ENCODE data around the gene TAX1BP1. TPM values are rescaled to one million over a fixed set of nuclear protein-coding genes. Genes with fewer than 3 reads are reported as not detected.

Gene TAX1BP1
- total RNA-seq = 10 to 100 TPM; 53.1 to 53.9 TPM

GRCh38 chr7:27739909-27740448, at the start of gene TAX1BP1:
TAX1BP1 (plus strand) TSS chr7:27740162; CDS start chr7:27748525, 8,363 bp downstream.
- CTCF ChIA-PET = interaction anchor here (0.7 to 1.8 kb wide), 5 partner anchors 15 to 181 kb away, joined by 3 to 9 read pairs (median 3); partner anchors contain the start of gene HIBADH
- Mint-ChIP-seq H3K27me3 (ENCODE audit: low read depth) (peaks cover 9% of the 10 kb centered on the region), H3K4me3 (peak within 1 kb of the TSS; percentile 98), H3K4me1 (ENCODE audit: low read depth) (peaks cover 25% of the 10 kb centered on the region), H3K27ac (peak within 1 kb of the TSS; percentile 98), H3K9me3 (ENCODE audit: insufficient read depth) (no peaks in the 10 kb centered on the region), H3K36me3 (ENCODE audit: low read depth) (peaks cover 8% of the 10 kb centered on the region)
- POLR2A ChIA-PET = interaction anchor here (1.0 to 2.7 kb wide), 6 partner anchors 9 to 231 kb away, joined by 3 to 24 read pairs (median 4); partner anchors contain the start of gene HIBADH
- DNase-seq (peak; percentile 96), ATAC-seq (peak; percentile 93)

GRCh38 chr7:27690649-27691048, 49.3 kb upstream of the TAX1BP1 start:
- ATAC-seq (no peak), DNase-seq (no peak)
- H3K27ac Mint-ChIP-seq = no peak overlapping the region
- no peaks in the 10 kb centered on the region for H3K36me3 Mint-ChIP-seq (ENCODE audit: low read depth)
- H3K4me3 Mint-ChIP-seq = no peak overlapping the region
- POLR2A ChIA-PET = no interaction called here
- H3K4me1 Mint-ChIP-seq (ENCODE audit: low read depth) = no peaks in the 10 kb centered on the region
- H3K9me3 Mint-ChIP-seq (ENCODE audit: insufficient read depth) = no peaks in the 10 kb centered on the region
- CTCF ChIA-PET = interaction anchor here (2.9 kb wide), 1 partner anchor 330 kb away, joined by 9 read pairs; no protein-coding TSS in a partner anchor
- H3K27me3 Mint-ChIP-seq (ENCODE audit: low read depth) = peaks cover 9% of the 10 kb centered on the region

- Mint-ChIP-seq H3K9me3 (ENCODE audit: insufficient read depth) (no peaks in the 10 kb centered on the region), H3K4me1 (ENCODE audit: low read depth) (no peaks in the 10 kb centered on the region), H3K36me3 (ENCODE audit: low read depth) (no peaks in the 10 kb centered on the region), H3K27ac (no peak overlapping the region), H3K27me3 (ENCODE audit: low read depth) (peaks cover 3% of the 10 kb centered on the region), H3K4me3 (no peak overlapping the region)
- ChIA-PET CTCF (interaction anchor here (0.7 kb wide), 1 partner anchor 278 kb away, joined by 3 read pairs; no protein-coding TSS in a partner anchor), POLR2A (no interaction called here)
- no peak for DNase-seq
- ATAC-seq = no peak
Measured at GRCh38 chr7:27693794-27694193, 46.2 kb upstream of the TAX1BP1 start.

- ChIA-PET POLR2A (no interaction called here), CTCF (interaction anchor here (1.0 kb wide), 1 partner anchor 11 kb away, joined by 3 read pairs; no protein-coding TSS in a partner anchor)
- ATAC-seq (no peak), DNase-seq (no peak)
- Mint-ChIP-seq H3K27me3 (ENCODE audit: low read depth) (peaks cover 3% of the 10 kb centered on the region), H3K9me3 (ENCODE audit: insufficient read depth) (no peaks in the 10 kb centered on the region), H3K36me3 (ENCODE audit: low read depth) (no peaks in the 10 kb centered on the region), H3K27ac (no peak overlapping the region), H3K4me1 (ENCODE audit: low read depth) (no peaks in the 10 kb centered on the region), H3K4me3 (no peak overlapping the region)
Measured at GRCh38 chr7:27695096-27695495, 44.9 kb upstream of the TAX1BP1 start.

GRCh38 chr7:27697861-27698430, 42.0 kb upstream of the TAX1BP1 start:
- DNase-seq (no peak), ATAC-seq (no peak)
- peaks cover 6% of the 10 kb centered on the region for H3K27me3 Mint-ChIP-seq (ENCODE audit: low read depth)
- H3K4me3 Mint-ChIP-seq = no peak overlapping the region
- H3K9me3 Mint-ChIP-seq (ENCODE audit: insufficient read depth) = no peaks in the 10 kb centered on the region
- no peaks in the 10 kb centered on the region for H3K4me1 Mint-ChIP-seq (ENCODE audit: low read depth)
- H3K36me3 Mint-ChIP-seq (ENCODE audit: low read depth) = no peaks in the 10 kb centered on the region
- H3K27ac Mint-ChIP-seq = no peak overlapping the region
- ChIA-PET CTCF (interaction anchor here (1.1 kb wide), 1 partner anchor 20 kb away, joined by 3 read pairs; no protein-coding TSS in a partner anchor), POLR2A (no interaction called here)

GRCh38 chr7:27699751-27700150, 40.2 kb upstream of the TAX1BP1 start:
- ATAC-seq (no peak), DNase-seq (no peak)
- Mint-ChIP-seq H3K9me3 (ENCODE audit: insufficient read depth) (no peaks in the 10 kb centered on the region), H3K27me3 (ENCODE audit: low read depth) (peaks cover 7% of the 10 kb centered on the region), H3K4me1 (ENCODE audit: low read depth) (no peaks in the 10 kb centered on the region), H3K27ac (no peak overlapping the region), H3K4me3 (no peak overlapping the region), H3K36me3 (ENCODE audit: low read depth) (no peaks in the 10 kb centered on the region)
- ChIA-PET POLR2A (no interaction called here), CTCF (interaction anchor here (0.6 kb wide), 1 partner anchor 75 kb away, joined by 3 read pairs; no protein-coding TSS in a partner anchor)

GRCh38 chr7:27700501-27700900, 39.5 kb upstream of the TAX1BP1 start:
- POLR2A ChIA-PET = no interaction called here
- Mint-ChIP-seq H3K9me3 (ENCODE audit: insufficient read depth) (no peaks in the 10 kb centered on the region), H3K36me3 (ENCODE audit: low read depth) (no peaks in the 10 kb centered on the region), H3K27ac (no peak overlapping the region), H3K4me1 (ENCODE audit: low read depth) (no peaks in the 10 kb centered on the region), H3K4me3 (no peak overlapping the region), H3K27me3 (ENCODE audit: low read depth) (peaks cover 9% of the 10 kb centered on the region)
- CTCF ChIA-PET = no interaction called here
- DNase-seq = no peak
- ATAC-seq = no peak

- Mint-ChIP-seq H3K4me1 (ENCODE audit: low read depth) (no peaks in the 10 kb centered on the region), H3K27me3 (ENCODE audit: low read depth) (peaks cover 9% of the 10 kb centered on the region), H3K9me3 (ENCODE audit: insufficient read depth) (no peaks in the 10 kb centered on the region), H3K27ac (no peak overlapping the region), H3K36me3 (ENCODE audit: low read depth) (no peaks in the 10 kb centered on the region), H3K4me3 (no peak overlapping the region)
- ChIA-PET CTCF (no interaction called here), POLR2A (no interaction called here)
- no peak for DNase-seq
- ATAC-seq = no peak
Measured at GRCh38 chr7:27703181-27703580, 36.8 kb upstream of the TAX1BP1 start.

- CTCF ChIA-PET = no interaction called here
- Mint-ChIP-seq H3K27ac (no peak overlapping the region), H3K27me3 (ENCODE audit: low read depth) (peaks cover 15% of the 10 kb centered on the region), H3K4me3 (no peak overlapping the region), H3K9me3 (ENCODE audit: insufficient read depth) (no peaks in the 10 kb centered on the region), H3K36me3 (ENCODE audit: low read depth) (no peaks in the 10 kb centered on the region), H3K4me1 (ENCODE audit: low read depth) (no peaks in the 10 kb centered on the region)
- ATAC-seq (no peak), DNase-seq (no peak)
- POLR2A ChIA-PET = no interaction called here
Measured at GRCh38 chr7:27704422-27705199, 35.4 kb upstream of the TAX1BP1 start.

GRCh38 chr7:27705200-27705594, 34.8 kb upstream of the TAX1BP1 start:
- no peak overlapping the region for H3K27ac Mint-ChIP-seq
- no peaks in the 10 kb centered on the region for H3K4me1 Mint-ChIP-seq (ENCODE audit: low read depth)
- no peak overlapping the region for H3K4me3 Mint-ChIP-seq
- DNase-seq = no peak
- CTCF ChIA-PET = no interaction called here
- H3K9me3 Mint-ChIP-seq (ENCODE audit: insufficient read depth) = no peaks in the 10 kb centered on the region
- peaks cover 18% of the 10 kb centered on the region for H3K27me3 Mint-ChIP-seq (ENCODE audit: low read depth)
- POLR2A ChIA-PET = no interaction called here
- ATAC-seq = no peak
- no peaks in the 10 kb centered on the region for H3K36me3 Mint-ChIP-seq (ENCODE audit: low read depth)

GRCh38 chr7:27708485-27708884, 31.5 kb upstream of the TAX1BP1 start:
- Mint-ChIP-seq H3K4me3 (no peak overlapping the region), H3K9me3 (ENCODE audit: insufficient read depth) (no peaks in the 10 kb centered on the region), H3K4me1 (ENCODE audit: low read depth) (no peaks in the 10 kb centered on the region), H3K27me3 (ENCODE audit: low read depth) (peaks cover 11% of the 10 kb centered on the region), H3K36me3 (ENCODE audit: low read depth) (no peaks in the 10 kb centered on the region), H3K27ac (no peak overlapping the region)
- ChIA-PET CTCF (no interaction called here), POLR2A (interaction anchor here (1.0 kb wide), 1 partner anchor 46 kb away, joined by 3 read pairs; the partner anchor contains the start of gene HIBADH)
- ATAC-seq (no peak), DNase-seq (no peak)
